T-helper 17 cell (primary cell): ENCODE data around the gene ZNF319. TPM values are rescaled to one million over a fixed set of nuclear protein-coding genes. Genes with fewer than 3 reads are reported as not detected.

Experiments used
- ATAC-seq: fragments of 150-1000 bp; cut with Tn5 transposase; 2 replicates; pipeline ENCODE4 v1.10.0; 2021; ENCODE audit warnings: mild to moderate bottlenecking, moderate library complexity
- DNase-seq, 3 donors: peaks; one replicate each; pipeline versions ENCODE4 v3.0.0 to v3.0.0-alpha.2; 2020 to 2021
- H3K9me3 ChIP-seq: one replicate; pipeline ENCODE4 v1.7.0; 2013; ENCODE audit warnings: low read length, mild to moderate bottlenecking; ENCODE audit not compliant: control insufficient read depth, poor library complexity, severe bottlenecking
- H3K27ac Mint-ChIP-seq: one replicate; pipeline ENCODE4 v1.8.0; 2022; ENCODE audit warnings: mild to moderate bottlenecking, moderate library complexity, mixed read lengths
- H3K27me3 Mint-ChIP-seq: one replicate; pipeline ENCODE4 v1.8.0; 2022; ENCODE audit warnings: mixed read lengths
- H3K36me3 Mint-ChIP-seq: one replicate; pipeline ENCODE4 v1.8.0; 2022; ENCODE audit warnings: low read depth, mixed read lengths
- H3K4me1 Mint-ChIP-seq: one replicate; pipeline ENCODE4 v1.8.0; 2022; ENCODE audit warnings: mild to moderate bottlenecking, mixed read lengths
- H3K4me3 Mint-ChIP-seq: one replicate; pipeline ENCODE4 v1.8.0; 2022; ENCODE audit warnings: mild to moderate bottlenecking, moderate library complexity, mixed read lengths
- total RNA-seq, 4 donors: library from RNA in 2 of 4; stranded (reverse) in 2 of 4; gene quantifications; one replicate each; pipeline ENCODE4 v1.2.3 and lab custom pipeline; 2022 to 2026

ZNF319 gene
- total RNA-seq, 2 donors from 2014 or later: 11.8 to 12.5 TPM

DNA sequence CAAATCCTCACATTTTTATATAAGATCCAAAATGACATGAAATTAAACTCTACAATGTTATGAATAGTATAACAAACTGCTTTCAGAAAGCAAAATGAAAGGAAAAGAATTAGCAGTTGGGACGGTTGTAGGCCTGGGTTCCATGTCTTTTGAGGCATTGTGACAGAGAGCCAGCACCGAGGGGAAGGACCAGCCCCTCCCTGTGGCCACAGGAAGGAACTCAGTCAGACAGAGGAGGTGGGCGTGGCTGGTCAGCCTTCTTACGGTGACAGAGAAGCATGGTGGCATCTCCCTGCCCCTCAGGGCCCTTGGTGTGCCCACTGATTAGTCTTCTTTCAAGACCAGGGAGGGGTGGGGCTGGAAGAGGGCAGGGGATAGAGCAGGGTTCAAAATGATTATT lies 5.7 kb downstream of the ZNF319 start:
- Mint-ChIP-seq H3K4me3 (peak overlapping the region; percentile 55), H3K27ac (peak overlapping the region; percentile 83), H3K36me3 (peaks cover 2% of the 10 kb centered on the region), H3K27me3 (no peaks in the 10 kb centered on the region), H3K4me1 (peaks cover 43% of the 10 kb centered on the region)
- no peaks in the 10 kb centered on the region for H3K9me3 ChIP-seq
- ATAC-seq (peak; percentile 30), DNase-seq (peak in 1 of 3 donors; percentile 24)

- H3K4me3 Mint-ChIP-seq: peak overlapping the region; percentile 55
- peaks cover 42% of the 10 kb centered on the region for H3K4me1 Mint-ChIP-seq
- H3K27ac Mint-ChIP-seq: peak overlapping the region; percentile 83
- no peaks in the 10 kb centered on the region for H3K27me3 Mint-ChIP-seq
- no peak for DNase-seq
- no peak for ATAC-seq
- peaks cover 2% of the 10 kb centered on the region for H3K36me3 Mint-ChIP-seq
- no peaks in the 10 kb centered on the region for H3K9me3 ChIP-seq
Observed at GRCh38 chr16:57994361-57994760, 6.1 kb downstream of the ZNF319 start.

- peaks cover 37% of the 10 kb centered on the region for H3K4me1 Mint-ChIP-seq
- no peaks in the 10 kb centered on the region for H3K9me3 ChIP-seq
- no peak for DNase-seq
- H3K36me3 Mint-ChIP-seq: peaks cover 2% of the 10 kb centered on the region
- ATAC-seq: no peak
- peak overlapping the region; percentile 83 for H3K27ac Mint-ChIP-seq
- H3K27me3 Mint-ChIP-seq: no peaks in the 10 kb centered on the region
- H3K4me3 Mint-ChIP-seq: peak overlapping the region; percentile 50
Observed at GRCh38 chr16:57993897-57994296, 6.6 kb downstream of the ZNF319 start.

DNA sequence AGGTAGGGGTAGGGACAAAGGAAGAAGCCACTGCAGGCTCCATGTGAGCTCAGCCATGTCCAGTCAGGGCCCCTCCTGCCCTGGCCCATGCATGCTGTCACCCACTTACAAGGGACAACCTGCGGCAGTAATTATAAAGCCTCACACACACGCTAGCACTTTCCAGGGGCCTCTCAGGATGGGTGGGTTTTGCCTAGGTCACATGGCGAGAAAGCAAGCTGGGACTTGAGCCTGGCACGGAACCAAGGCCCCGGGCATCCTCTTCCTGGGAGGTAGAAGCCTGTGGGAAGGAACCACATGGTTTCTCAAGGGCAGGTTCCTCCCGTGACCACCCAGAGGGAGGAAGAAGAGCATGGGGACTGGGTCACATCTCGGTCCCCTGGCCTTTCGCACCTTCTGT lies 7.0 kb downstream of the ZNF319 start:
- Mint-ChIP-seq H3K4me1 (peaks cover 33% of the 10 kb centered on the region), H3K36me3 (peaks cover 2% of the 10 kb centered on the region), H3K27ac (no peak overlapping the region), H3K4me3 (no peak overlapping the region), H3K27me3 (no peaks in the 10 kb centered on the region)
- no peaks in the 10 kb centered on the region for H3K9me3 ChIP-seq
- DNase-seq (no peak), ATAC-seq (no peak)

DNA sequence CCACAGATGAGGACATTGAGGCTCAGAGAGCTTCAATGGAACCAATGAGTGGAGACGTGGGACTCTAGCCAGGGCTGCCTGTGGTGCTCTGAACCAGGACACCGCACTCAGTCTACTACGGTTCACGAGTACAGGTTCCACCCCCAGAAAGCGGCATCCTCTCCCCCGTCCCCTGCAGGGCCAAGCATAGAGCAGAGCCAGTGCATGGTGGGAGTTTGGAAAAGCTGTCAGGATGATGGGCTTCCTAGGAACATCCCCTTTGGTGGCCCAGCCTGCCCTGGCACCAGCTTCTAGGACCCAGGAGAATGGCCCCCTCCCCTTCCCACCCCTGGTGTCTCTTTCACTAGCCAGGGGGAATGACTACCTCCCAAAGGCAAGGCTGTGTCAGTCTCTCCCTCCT lies 8.4 kb downstream of the ZNF319 start:
- Mint-ChIP-seq H3K36me3 (peaks cover 2% of the 10 kb centered on the region), H3K4me3 (no peak overlapping the region), H3K4me1 (peaks cover 21% of the 10 kb centered on the region), H3K27ac (no peak overlapping the region), H3K27me3 (no peaks in the 10 kb centered on the region)
- DNase-seq (no peak), ATAC-seq (no peak)
- H3K9me3 ChIP-seq: no peaks in the 10 kb centered on the region

- H3K36me3 Mint-ChIP-seq: peaks cover 2% of the 10 kb centered on the region
- DNase-seq (no peak), ATAC-seq (no peak)
- no peak overlapping the region for H3K27ac Mint-ChIP-seq
- H3K27me3 Mint-ChIP-seq: no peaks in the 10 kb centered on the region
- no peaks in the 10 kb centered on the region for H3K9me3 ChIP-seq
- no peak overlapping the region for H3K4me3 Mint-ChIP-seq
- H3K4me1 Mint-ChIP-seq: peaks cover 20% of the 10 kb centered on the region
Observed at GRCh38 chr16:57991551-57992059, 8.9 kb downstream of the ZNF319 start.

DNA sequence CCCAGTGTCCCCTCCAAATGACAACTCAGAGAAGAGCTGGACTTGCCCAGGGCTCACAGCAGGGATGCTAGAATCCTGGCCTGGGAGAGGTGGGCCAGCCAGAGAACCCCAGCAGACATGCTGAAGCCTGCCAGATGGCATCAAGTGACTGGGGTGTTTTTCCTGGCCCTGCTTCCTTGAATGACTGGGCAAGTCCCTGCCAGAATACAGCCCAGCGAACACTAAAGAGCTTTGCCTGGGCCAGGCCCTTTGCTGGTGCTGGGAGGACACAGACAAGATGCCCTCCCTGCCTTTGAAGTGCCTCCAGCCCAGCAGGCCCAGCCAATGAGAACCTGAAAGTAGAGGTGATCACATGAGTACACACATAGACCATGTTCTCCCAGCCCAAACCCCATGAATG lies 11.5 kb downstream of the ZNF319 start:
- no peaks in the 10 kb centered on the region for H3K36me3 Mint-ChIP-seq
- no peak for DNase-seq
- no peaks in the 10 kb centered on the region for H3K9me3 ChIP-seq
- no peaks in the 10 kb centered on the region for H3K27me3 Mint-ChIP-seq
- peaks cover 18% of the 10 kb centered on the region for H3K4me1 Mint-ChIP-seq
- H3K4me3 Mint-ChIP-seq: no peak overlapping the region
- H3K27ac Mint-ChIP-seq: peak overlapping the region; percentile 63
- no peak for ATAC-seq

DNA sequence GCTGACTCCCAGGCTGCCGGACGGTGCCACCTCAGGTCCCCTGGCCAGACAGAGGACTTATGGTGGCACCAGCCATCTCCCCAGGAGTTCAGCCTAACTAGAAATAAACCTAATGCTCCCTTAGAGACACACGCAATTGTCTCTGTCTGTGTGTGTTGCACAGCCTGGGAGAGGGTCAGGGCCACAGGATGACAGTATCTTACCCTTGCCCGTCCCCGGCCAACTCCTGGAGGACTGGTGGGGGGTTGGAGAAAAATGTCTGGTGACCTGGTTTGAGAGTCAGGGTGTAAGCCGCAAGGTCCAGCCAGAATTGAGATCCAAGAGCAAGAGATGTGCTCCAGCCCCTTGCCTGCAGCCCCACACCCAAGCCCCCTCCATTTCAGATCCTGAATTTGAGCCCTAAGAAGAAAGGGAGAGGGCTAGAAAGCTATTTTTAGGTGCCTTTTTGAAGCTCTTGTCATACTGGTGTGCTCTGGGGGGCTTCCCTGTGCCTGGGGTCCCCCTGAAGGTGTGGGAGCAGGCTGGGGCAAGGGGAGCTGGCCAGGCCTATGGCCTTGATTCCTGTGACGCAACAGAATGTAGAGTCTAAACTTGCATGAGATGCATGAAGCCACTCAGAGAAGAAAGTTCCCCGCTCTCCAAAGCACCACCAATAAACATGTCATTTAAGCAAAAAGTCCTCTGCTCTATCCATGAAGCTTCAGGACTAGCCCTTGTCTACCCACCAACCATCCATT lies 12.9 kb downstream of the ZNF319 start:
- H3K4me1 Mint-ChIP-seq: peaks cover 14% of the 10 kb centered on the region
- H3K9me3 ChIP-seq: no peaks in the 10 kb centered on the region
- H3K27ac Mint-ChIP-seq: no peak overlapping the region
- no peaks in the 10 kb centered on the region for H3K27me3 Mint-ChIP-seq
- DNase-seq (no peak), ATAC-seq (no peak)
- H3K4me3 Mint-ChIP-seq: no peak overlapping the region
- no peaks in the 10 kb centered on the region for H3K36me3 Mint-ChIP-seq

DNA sequence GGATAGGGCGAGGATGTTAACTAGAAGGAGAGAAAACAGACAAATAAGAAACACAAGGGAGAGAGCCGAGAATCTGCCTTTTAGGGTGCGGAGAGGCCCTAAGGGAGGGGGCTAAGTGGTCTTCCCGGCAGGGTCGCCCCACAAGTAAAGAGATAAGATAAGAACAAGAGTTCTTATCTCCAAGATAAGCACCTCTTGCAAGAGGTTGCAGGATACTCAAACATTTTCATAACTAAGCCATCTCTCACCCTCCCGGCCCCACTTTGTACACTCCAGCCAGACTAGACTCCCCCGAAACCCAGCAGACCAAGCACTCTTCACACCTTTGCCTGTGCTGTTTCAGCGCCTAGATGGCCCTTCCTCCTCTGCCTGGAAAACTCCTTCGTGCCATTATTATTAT lies 14.3 kb downstream of the ZNF319 start:
- Mint-ChIP-seq H3K27ac (peak overlapping the region; percentile 77), H3K27me3 (no peaks in the 10 kb centered on the region), H3K4me3 (peak overlapping the region; percentile 47), H3K4me1 (peaks cover 12% of the 10 kb centered on the region), H3K36me3 (no peaks in the 10 kb centered on the region)
- DNase-seq: no peak
- no peaks in the 10 kb centered on the region for H3K9me3 ChIP-seq
- no peak for ATAC-seq

GRCh38 chr16:57985204-57986181 lies 15.0 kb downstream of the ZNF319 start:
- DNase-seq (no peak), ATAC-seq (peak; percentile 57)
- H3K27me3 Mint-ChIP-seq: no peaks in the 10 kb centered on the region
- no peaks in the 10 kb centered on the region for H3K9me3 ChIP-seq
- peak overlapping the region; percentile 93 for H3K4me3 Mint-ChIP-seq
- H3K27ac Mint-ChIP-seq: peak overlapping the region; percentile 77
- no peaks in the 10 kb centered on the region for H3K36me3 Mint-ChIP-seq
- H3K4me1 Mint-ChIP-seq: peaks cover 10% of the 10 kb centered on the region

GRCh38 chr16:57984443-57985203 lies 15.8 kb downstream of the ZNF319 start:
- Mint-ChIP-seq H3K27ac (peak overlapping the region; percentile 77), H3K4me3 (peak overlapping the region; percentile 93), H3K4me1 (peaks cover 6% of the 10 kb centered on the region), H3K27me3 (no peaks in the 10 kb centered on the region), H3K36me3 (no peaks in the 10 kb centered on the region)
- peak; percentile 84 to 95 (median 92) for DNase-seq
- no peaks in the 10 kb centered on the region for H3K9me3 ChIP-seq
- peak; percentile 99 for ATAC-seq

DNA sequence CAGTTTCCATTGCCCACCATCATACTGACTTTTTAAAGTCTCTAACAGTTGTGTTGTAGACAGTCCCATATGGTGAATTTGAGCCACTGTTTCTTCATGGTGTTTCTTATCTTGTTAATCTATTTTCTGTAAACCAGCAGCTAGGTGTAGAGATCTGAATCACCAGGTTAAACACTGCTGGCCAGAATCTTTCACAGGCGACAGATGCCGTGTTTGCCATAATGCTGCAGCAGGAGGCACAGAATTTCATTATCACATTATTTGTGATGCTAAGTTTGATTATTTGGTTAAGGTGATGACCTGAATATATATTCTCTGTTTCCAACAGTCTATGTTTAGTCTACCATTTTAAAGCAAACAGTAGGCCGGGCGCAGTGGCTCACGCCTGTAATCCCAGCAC lies 18.1 kb downstream of the ZNF319 start:
- Mint-ChIP-seq H3K27ac (no peak overlapping the region), H3K27me3 (no peaks in the 10 kb centered on the region), H3K4me3 (no peak overlapping the region), H3K36me3 (no peaks in the 10 kb centered on the region), H3K4me1 (peaks cover 10% of the 10 kb centered on the region)
- H3K9me3 ChIP-seq: no peaks in the 10 kb centered on the region
- no peak for ATAC-seq
- no peak for DNase-seq

DNA sequence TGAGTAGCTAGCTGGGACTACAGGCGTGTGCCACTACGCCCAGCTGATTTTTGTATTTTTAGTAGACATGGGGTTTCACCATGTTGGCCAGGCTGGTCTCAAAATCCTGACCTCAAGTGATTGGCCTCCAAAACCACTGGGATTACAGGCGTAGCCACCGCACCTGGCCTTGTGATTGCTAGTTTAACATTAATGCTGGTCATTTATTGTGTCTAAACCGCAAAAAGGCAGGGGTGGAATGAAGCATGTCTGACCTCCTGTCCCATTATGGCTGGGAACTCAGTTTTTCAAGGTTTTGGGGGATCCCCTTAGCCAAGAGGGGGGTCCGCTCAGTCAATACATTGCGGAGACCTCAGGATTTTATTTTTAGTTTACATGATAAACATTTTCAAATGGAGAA lies 18.8 kb downstream of the ZNF319 start:
- Mint-ChIP-seq H3K4me3 (no peak overlapping the region), H3K27ac (no peak overlapping the region), H3K4me1 (peaks cover 10% of the 10 kb centered on the region), H3K27me3 (no peaks in the 10 kb centered on the region), H3K36me3 (no peaks in the 10 kb centered on the region)
- no peaks in the 10 kb centered on the region for H3K9me3 ChIP-seq
- DNase-seq: no peak
- ATAC-seq: no peak
